ENCODE data around the gene CEACAM21.

GRCh38 chr19:41545547-41545946 is 30.4 kb upstream of the CEACAM21 start:
- no peak for TF ChIP-seq CTCF (conservative IDR thresholded peaks at IDR 0.05 in 1 of 2, IDR thresholded peaks at IDR 0.05 in 1 of 2; ENCODE audit: low read depth in 1 of 2, low read length in 2 of 2)
- no peak for TF ChIP-seq EZH2 (IDR thresholded peaks at IDR 0.05; ENCODE audit: low read length, missing control alignments)
